SK-N-MC (cell line): ENCODE measurements around the gene ADAM33.

ENCODE experiments used
- DNase-seq: peaks from one replicate; pipeline ENCODE4 v3.0.0-alpha.2; 2011; ENCODE audit warnings: low read depth, low spot score
- H3K27ac ChIP-seq: fragments of 200-600 bp; sonication (generic); 2 replicates; pipeline ENCODE4 v1.5.1; 2016; ENCODE audit warnings: mixed run types
- H3K36me3 ChIP-seq: fragments of 200-600 bp; sonication (generic); 2 replicates; pipeline ENCODE4 v1.6.1; 2017; ENCODE audit warnings: antibody characterized with exemption, low read length, mixed read lengths; ENCODE audit not compliant: insufficient read depth
- H3K4me3 ChIP-seq: fragments of 200-600 bp; sonication (generic); 2 replicates; pipeline ENCODE4 v1.5.1; 2016
- H3K9ac ChIP-seq: fragments of 200-600 bp; sonication (generic); 2 replicates; pipeline ENCODE4 v1.8.0; 2017; ENCODE audit warnings: mixed run types, mixed read lengths; ENCODE audit not compliant: insufficient read length
- H3K9me3 ChIP-seq: fragments of 200-600 bp; sonication (generic); 2 replicates; pipeline ENCODE4 v1.6.1; 2017; ENCODE audit warnings: low read depth, mild to moderate bottlenecking, antibody characterized with exemption, low read length, moderate library complexity, mixed read lengths
- EZH2 ChIP-seq: fragments of 200-600 bp; sonication (generic); IDR thresholded peaks from one replicate; pipeline ENCODE4 v1.6.1; 2017; ENCODE audit warnings: antibody characterized with exemption
- FOXP2 ChIP-seq: optimal IDR thresholded peaks from 2 replicates; pipeline ENCODE3; 2011; ENCODE audit warnings: mild to moderate bottlenecking, moderate library complexity; ENCODE audit not compliant: insufficient read depth; ENCODE audit errors: extremely low read length, control extremely low read depth
- POLR2AphosphoS5 ChIP-seq: IDR thresholded peaks from 2 replicates; pipeline ENCODE4 v1.6.1; 2012; ENCODE audit warnings: mild to moderate bottlenecking, low read depth, low read length, borderline replicate concordance

ADAM33 gene

GRCh38 chr20:3711484-3711941, 29.7 kb upstream of the ADAM33 start:
- Histone ChIP-seq H3K4me3 (no peak overlapping the region), H3K36me3 (no peaks in the 10 kb centered on the region), H3K9me3 (no peaks in the 10 kb centered on the region), H3K27ac (no peak overlapping the region), H3K9ac (no peak overlapping the region)
- TF ChIP-seq POLR2AphosphoS5 (no peak), FOXP2 (no peak), EZH2 (no peak)
- no peak for DNase-seq

GRCh38 chr20:3710703-3711483, 29.1 kb upstream of the ADAM33 start:
- Histone ChIP-seq H3K4me3 (no peak overlapping the region), H3K36me3 (no peaks in the 10 kb centered on the region), H3K27ac (no peak overlapping the region), H3K9ac (no peak overlapping the region), H3K9me3 (no peaks in the 10 kb centered on the region)
- no peak for DNase-seq
- TF ChIP-seq FOXP2 (no peak), POLR2AphosphoS5 (no peak), EZH2 (no peak)

- H3K36me3 ChIP-seq, result no peaks in the 10 kb centered on the region
- H3K27ac ChIP-seq, result no peak overlapping the region
- no peak for DNase-seq
- no peak overlapping the region for H3K4me3 ChIP-seq
- no peaks in the 10 kb centered on the region for H3K9me3 ChIP-seq
- no peak for TF ChIP-seq POLR2AphosphoS5
- TF ChIP-seq FOXP2, result no peak
- no peak for TF ChIP-seq EZH2
- H3K9ac ChIP-seq, result no peak overlapping the region
Measured at GRCh38 chr20:3710011-3710466, 28.2 kb upstream of the ADAM33 start.

GRCh38 chr20:3707508-3707899, 25.7 kb upstream of the ADAM33 start:
- Histone ChIP-seq H3K4me3 (no peak overlapping the region), H3K9ac (no peak overlapping the region), H3K27ac (no peak overlapping the region), H3K36me3 (no peaks in the 10 kb centered on the region), H3K9me3 (no peaks in the 10 kb centered on the region)
- no peak for TF ChIP-seq POLR2AphosphoS5
- no peak for TF ChIP-seq FOXP2
- no peak for TF ChIP-seq EZH2
- DNase-seq, result no peak

- Histone ChIP-seq H3K9me3 (no peaks in the 10 kb centered on the region), H3K36me3 (no peaks in the 10 kb centered on the region), H3K4me3 (no peak overlapping the region), H3K27ac (no peak overlapping the region), H3K9ac (no peak overlapping the region)
- TF ChIP-seq FOXP2 (no peak), POLR2AphosphoS5 (no peak), EZH2 (no peak)
- DNase-seq, result no peak
Measured at GRCh38 chr20:3706774-3707507, 25.1 kb upstream of the ADAM33 start.

GRCh38 chr20:3705970-3706739, 24.3 kb upstream of the ADAM33 start:
- Histone ChIP-seq H3K9ac (no peak overlapping the region), H3K9me3 (no peaks in the 10 kb centered on the region), H3K27ac (no peak overlapping the region), H3K4me3 (no peak overlapping the region), H3K36me3 (no peaks in the 10 kb centered on the region)
- DNase-seq, result no peak
- TF ChIP-seq POLR2AphosphoS5 (no peak), EZH2 (no peak), FOXP2 (no peak)

GRCh38 chr20:3705491-3705969, 23.7 kb upstream of the ADAM33 start:
- TF ChIP-seq EZH2 (no peak), POLR2AphosphoS5 (no peak), FOXP2 (no peak)
- H3K9me3 ChIP-seq, result no peaks in the 10 kb centered on the region
- H3K27ac ChIP-seq, result no peak overlapping the region
- H3K4me3 ChIP-seq, result no peak overlapping the region
- DNase-seq, result no peak
- no peaks in the 10 kb centered on the region for H3K36me3 ChIP-seq
- H3K9ac ChIP-seq, result no peak overlapping the region

GRCh38 chr20:3704087-3704486, 22.3 kb upstream of the ADAM33 start:
- Histone ChIP-seq H3K4me3 (no peak overlapping the region), H3K9ac (no peak overlapping the region), H3K36me3 (no peaks in the 10 kb centered on the region), H3K9me3 (no peaks in the 10 kb centered on the region), H3K27ac (no peak overlapping the region)
- no peak for DNase-seq
- no peak for TF ChIP-seq POLR2AphosphoS5
- no peak for TF ChIP-seq FOXP2
- TF ChIP-seq EZH2, result no peak
